Measurements from ENCODE around the gene PHF21A.

GRCh38 chr11:45924927-45925326 lies 196.3 kb downstream of the PHF21A start:
- TF ChIP-seq CTCF (IDR thresholded peaks at IDR 0.05; ENCODE audit: borderline replicate concordance, extremely low read depth, low read length, poor library complexity, severe bottlenecking), result no peak
- no peak for TF ChIP-seq EZH2 (IDR thresholded peaks at IDR 0.05; ENCODE audit: borderline replicate concordance, low read depth, low read length, severe bottlenecking)

Data from DND-41 (cell line).